HG03521 (cell line): ENCODE data around the gene PTPRJ.

ENCODE experiments used
- ATAC-seq: cut with Tn5 transposase; IDR thresholded peaks from one replicate; pipeline ENCODE4 v1.9.1; 2021; ENCODE audit warnings: mild to moderate bottlenecking, moderate library complexity; ENCODE audit not compliant: unreplicated experiment

PTPRJ gene

DNA sequence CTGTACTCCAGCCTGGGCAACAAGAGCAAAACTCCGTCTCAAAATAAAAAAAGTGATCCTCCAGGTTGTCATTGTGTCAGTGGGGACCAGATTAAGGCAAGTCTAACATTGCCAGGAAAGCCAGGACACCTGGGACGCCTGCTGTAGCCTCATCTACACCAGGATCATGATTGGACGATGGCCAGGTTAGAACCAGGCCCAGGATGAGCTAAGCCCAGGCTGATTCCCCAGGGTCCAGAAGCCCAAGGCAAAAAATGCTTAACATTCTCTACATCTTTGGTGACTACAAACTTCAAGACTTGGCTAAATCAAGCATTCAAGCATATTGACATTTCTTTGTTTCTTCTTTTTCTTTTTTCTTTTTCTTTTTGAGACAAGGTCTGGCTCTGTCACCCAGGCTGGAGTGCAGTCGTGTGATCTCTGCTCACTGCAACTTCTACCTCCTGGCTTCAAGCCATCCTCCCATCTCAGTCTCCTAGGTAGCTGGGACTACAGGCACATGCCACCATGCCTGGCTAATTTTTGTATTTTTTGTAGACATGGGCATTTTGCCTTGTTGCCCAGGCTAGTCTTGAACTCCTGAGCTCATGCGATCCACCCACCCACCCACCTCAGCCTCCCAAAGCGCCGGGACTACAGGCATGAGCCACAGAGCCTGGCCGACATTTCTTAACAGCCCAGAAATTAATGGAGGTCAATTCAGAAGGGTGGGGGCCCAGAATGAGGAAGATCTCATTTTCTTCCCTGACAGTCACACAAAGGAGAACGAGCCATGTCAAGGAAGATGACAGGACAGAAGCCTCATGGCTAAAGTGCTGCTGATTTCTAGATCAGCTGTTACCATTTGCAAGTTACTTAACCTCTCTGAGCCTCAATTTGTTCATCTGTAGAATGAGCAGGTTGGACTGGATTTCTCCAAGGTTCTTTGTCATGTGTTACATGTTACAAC, 12.5 kb upstream of the PTPRJ start:
- no peak for ATAC-seq

DNA sequence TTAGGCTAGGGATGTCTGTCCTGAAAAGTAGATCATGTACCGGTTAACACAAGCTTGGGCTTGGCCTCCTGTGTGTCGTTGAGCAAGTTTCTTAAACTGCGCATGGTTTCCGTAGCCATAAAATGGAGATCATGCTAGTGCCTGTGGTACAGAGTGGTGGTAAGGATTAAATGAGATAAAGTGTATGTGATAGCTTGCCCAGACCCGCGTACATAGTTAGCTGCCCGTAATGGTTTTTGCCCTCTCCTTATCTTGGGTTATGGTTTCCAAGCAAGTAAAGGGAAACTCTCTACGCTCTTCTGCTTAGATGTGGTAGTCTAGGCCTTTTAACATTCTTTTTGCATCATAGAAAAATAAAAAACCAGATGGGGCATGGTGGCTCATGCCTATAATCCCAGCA, 11.0 kb upstream of the PTPRJ start:
- ATAC-seq: no peak

DNA sequence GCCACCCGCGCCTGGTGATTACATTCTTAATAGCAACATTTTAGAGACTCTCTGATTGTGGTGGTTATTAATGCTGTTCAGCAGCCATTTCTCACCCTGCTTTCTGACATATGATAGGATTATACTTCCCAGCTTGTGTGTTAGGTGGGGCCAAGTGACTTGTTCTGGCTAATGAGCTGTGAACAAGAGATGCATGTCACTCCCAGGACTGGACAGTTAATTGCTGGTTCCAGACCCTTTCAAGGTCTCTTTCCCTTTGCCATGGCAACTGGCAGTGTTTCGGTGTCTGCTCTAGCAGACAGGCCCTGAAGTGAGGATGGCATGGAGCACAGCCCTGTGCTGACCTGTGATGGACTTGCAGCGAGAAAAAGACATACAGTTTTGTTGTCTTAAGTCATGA, 8.9 kb upstream of the PTPRJ start:
- ATAC-seq: no peak

DNA sequence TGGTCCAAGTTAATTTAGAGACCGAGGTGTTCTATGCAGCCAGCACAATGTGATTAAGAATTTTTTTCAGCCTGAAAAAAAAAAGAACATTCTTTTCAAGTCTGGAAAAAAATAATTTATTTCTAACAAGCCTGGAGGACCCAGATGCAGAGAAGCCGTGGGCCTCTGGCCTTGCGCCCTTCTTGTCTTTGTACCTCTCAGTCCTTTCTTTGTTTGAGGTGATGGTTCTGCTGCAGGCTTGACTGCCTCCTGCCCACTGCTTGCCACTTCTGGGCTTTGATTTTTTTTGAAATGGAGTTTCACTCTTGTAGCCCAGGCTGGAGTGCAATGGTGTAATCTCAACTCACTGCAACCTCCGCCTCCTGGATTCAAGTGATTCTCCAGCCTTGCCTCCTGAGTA, 7.2 kb upstream of the PTPRJ start:
- ATAC-seq: no peak

DNA sequence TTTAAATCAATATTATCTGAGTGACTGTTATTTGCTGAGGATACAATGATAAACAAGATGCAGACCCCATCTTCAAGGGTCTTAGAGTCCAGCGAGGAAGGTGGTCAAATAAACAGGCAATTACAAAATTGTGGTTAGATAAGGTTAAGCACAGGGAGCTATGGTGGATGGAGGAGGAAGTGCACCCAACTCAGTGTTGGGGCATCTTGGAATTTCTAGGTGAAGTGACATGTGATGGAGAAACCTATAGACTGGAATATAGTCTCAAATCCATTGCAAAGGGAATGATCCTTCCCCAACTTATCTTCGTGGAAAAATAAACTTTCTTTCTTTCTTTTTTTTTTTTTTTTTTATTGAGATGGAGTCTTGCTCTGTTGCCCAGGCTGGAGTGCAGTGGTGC, 3.4 kb upstream of the PTPRJ start:
- ATAC-seq: no peak

DNA sequence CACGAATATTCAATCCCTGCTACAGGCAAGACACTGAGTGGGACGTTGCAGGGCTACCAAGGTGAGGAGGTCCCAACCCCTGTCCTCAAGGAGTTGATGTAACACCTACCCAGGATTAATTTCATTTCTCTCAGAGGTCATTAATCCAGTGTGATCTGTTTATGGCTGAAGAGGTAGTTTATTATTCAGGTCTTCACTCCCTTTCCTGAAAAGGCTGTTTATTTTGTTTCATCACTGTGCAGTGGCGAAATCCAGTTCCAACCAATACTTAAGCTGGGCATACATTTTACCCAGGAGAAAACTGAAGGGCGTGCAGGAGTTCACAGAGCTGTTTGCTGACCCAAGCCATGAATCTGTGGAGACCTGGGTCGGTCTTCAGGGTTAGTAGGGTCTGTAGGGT, 2.7 kb upstream of the PTPRJ start:
- ATAC-seq: no peak

DNA sequence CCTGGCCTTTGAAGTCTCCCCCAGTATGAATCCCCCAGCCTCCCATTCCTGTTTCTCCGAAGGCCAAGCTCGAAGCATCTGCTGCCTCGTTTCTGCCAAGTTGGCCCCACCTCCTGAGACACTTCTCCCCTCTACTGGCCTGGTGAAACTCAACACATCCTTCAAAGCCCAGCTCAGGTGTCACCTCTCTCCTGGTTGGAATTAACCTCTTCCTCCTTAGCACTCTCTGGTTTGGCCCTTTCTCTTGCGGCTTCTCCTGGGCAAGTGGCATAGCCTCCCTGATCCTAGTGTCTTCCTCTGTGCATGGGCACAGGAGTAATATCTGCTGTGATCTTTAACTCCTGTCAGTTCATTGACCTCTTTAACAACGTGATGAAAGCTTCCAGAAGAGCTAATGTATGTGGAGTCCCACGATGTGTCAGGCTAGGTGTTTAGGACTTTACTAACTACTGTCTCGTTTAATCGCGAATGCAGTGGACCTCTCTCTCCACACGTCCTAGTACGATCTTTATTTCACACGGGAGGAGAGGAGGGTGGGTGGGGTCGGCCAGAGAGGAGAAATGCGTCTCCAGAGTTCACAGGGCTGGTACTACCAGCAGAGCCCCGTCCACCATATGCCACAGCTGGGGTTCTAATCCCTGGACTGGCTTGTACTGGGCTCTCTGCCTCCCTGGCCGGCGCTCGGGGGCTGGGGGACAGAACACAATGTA, 826 bp upstream of the PTPRJ start:
- ATAC-seq: no peak

DNA sequence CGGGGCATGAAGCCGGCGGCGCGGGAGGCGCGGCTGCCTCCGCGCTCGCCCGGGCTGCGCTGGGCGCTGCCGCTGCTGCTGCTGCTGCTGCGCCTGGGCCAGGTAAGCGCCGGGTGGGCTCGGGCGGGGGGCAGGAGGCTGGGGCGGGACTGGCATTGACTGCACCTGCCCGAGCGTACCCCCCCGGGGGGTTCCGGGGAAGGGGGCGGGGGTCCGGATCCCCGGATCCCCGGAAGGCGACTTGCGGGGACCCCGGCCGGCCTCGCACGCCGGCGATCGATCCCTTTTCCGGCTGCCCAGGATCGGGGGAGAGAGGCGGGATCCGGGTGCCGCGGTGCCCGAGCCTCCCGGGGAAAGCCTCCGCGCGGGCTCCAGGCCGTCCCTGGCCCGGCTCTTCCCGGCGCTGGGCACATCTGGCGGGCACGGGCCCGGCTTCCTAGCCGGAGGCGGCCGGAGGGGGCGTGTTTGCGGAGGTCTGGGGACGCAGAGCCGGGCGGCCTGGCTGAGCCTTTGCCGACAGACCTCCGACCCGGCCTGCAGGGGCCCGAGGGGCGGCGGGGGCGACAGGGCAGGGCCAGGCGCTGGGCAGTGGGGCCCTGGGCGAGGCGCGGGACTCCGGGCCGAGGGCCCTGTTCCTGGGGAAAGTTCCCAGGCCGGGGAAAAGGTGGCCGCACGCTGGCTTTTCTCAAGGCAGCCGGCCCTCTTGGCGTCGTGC, 705 bp downstream of the PTPRJ start:
- ATAC-seq: no peak

DNA sequence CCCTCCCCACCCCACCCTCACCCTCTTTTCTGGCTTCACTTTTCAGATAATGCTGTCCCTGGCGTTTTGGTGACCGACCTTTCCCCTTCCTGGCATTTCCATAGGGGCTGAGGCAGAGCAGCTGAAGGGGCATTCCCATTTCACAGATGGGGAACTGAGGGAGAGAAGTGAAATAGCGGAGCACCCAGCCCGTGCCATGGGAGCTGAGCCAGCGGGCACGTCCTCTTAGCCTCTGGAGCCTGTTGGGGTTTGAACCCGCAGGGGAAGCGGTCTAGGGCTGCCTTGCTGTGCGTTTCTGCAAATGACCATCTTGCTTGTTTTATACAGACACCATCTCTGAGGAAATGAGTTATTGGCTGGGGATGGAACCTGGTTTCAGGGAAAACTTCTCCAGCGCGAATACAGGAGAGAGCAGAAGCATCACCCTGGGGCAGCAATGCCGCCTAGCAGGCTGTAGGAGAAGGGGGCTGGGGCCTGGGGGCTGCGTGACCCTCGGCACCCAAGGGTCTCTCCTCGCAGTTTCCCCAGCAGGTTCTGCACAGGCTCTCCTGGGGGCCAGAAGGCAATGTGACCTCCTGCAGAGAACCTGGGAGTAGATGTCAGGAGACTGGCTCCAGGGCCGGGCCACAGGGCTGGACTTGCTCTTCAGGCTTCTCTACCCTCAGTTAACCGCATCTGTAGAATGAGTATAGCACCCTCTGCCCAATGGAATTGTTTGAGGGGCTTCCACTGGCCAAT, 1.5 kb downstream of the PTPRJ start:
- no peak for ATAC-seq

DNA sequence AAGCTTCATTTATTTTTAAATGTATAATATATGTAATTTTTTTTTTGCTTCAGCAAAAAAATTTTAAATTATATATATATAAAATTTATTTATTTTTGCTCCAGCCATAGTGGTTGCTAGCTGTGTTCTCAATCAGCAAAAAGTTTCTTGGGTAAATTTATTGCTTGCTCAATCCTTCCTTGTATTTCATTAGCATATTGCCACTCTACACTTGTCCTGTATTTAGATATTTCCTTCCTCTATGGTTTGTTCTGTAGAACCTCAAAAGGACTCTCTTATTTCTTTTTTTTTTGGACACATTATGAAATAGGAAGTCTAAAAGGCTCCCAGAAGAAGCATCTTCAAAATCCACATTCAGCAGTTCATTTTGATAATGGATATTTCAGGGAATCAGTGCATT, 2.3 kb downstream of the PTPRJ start:
- ATAC-seq: no peak

DNA sequence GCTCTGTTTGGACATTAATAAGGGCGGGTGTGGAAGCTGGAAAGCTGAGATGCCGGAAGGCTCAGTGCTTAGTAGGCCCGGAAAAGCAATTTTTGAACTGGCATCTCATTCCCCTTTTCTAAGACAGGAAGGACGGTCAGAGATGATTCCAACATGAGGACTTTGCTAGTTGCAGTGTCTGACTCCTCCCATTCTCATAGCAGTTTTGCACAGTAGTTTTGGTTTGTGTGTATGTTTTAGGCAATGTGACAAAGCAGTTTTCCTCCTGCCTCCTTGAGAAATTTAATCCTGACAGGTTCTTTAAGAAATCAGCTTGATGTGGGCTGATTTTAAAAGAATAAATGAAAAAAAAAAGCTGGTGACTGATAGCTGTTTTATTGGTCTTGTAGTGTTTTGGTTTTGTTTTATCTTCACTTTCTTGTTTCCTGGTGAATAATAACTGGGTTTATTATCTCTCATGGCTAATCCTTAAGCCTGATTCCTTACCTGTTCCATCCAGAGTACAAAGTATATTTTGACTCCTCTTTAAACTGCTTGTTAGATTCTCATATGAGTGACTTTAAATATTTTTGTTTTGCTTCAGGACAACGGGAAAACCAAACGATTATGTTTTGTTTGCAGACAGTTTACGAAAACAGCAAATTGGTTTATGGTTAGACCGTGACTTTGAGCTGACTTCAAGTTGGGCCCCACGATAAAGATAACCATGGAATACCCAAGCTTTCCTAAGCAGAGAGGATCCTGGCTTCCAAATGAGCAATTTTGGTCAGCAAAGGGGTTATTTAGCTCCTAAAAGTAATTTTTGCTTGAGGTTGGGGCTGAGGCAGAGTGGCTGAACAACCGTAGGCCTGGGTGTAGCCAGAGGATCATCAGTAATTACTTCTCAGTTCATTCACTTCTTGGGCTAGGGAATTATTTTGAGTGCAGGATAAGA, 3.4 kb downstream of the PTPRJ start:
- no peak for ATAC-seq

DNA sequence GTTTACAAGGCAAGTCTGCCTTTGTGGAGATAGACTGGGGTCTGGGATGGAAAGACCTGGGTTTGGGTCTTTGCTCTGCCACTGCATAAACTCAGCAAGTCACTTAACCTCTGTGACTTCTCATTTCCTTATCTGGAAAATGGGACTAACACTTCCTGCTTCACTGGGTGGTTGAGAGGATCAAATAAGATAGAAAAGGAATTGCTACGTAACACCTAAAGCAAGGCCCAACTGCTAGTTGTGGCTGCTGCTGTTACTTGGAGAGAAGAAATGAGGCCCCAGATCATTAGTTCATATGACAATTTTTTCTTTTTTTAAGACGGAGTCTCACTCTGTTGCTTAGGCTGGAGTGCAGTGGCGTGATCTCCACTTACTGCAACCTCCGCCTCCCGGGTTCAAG, 5.9 kb downstream of the PTPRJ start:
- no peak for ATAC-seq

DNA sequence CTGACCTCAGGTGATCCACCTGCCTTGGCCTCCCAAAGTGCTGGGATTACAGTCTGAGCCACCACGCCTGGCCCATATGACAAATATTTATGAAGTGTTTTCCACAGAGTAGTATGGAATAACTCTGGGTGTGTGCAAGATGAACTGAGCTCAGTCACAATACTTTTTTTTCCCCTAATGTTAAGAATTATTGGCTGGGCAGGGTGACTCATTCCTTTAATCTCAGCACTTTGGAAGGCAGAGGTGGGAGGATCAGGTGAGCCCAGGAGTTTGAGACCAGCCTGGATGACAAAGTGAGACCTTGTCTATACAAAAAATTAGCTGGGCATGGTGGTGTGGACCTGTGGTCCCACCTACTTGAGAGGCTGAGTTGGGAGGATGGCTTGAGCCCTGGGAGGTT, 6.4 kb downstream of the PTPRJ start:
- ATAC-seq: no peak

DNA sequence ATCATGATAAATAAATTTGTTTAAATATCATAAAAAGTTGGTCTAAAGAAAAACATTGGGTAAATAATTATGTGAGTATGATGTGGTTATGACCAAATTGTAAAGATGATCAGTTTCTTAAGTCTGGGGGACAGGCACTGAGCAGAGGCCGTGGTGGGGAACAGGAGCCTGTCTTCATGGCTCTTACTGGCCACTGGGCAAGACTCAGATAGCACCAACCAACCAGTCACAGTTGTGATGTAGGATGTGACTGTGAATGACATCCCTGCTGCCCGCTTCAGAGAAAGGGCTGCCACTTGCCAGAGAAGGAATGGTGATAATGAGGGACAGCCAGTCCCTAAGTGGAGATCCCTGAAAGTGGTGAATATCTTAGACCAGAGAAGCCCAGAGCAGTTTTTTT, 7.0 kb downstream of the PTPRJ start:
- ATAC-seq: no peak

DNA sequence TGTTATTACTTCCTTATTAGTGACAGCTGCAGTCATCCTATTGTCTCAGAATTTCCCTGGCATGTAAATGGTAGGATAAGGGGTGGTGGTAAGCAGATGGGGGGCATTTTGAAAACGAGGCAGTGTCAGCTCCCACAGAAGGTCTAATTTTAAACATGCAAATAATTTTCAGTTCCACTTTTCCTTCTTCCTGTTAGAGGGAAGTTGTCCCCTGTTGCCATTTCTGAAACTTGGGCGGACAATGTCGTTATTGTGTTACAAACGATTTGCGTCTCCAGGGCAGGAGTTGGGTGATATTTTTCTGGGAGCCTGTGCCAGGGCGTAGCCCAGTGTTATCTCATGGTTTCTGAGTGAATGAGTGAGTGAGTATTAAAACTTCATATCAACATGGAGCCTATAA, 7.4 kb downstream of the PTPRJ start:
- ATAC-seq: no peak

DNA sequence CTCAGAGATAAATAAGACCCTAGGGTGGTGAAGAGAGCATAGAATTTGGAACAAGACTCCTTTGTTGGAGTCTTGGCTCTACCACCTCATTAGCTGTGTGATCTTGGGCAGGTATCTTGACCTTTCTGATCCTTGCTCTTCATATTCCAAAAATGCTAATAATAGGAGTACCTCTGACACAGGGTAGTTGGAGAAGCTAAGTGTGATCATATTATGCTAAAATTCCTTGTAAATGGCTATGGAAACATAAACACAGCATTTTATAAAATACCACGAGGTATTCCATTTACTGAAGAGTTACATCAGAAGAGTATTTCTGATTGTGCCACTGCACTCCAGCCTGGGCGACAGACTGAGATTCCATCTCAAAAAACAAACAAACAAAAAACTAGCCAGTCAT, 9.4 kb downstream of the PTPRJ start:
- ATAC-seq: no peak

DNA sequence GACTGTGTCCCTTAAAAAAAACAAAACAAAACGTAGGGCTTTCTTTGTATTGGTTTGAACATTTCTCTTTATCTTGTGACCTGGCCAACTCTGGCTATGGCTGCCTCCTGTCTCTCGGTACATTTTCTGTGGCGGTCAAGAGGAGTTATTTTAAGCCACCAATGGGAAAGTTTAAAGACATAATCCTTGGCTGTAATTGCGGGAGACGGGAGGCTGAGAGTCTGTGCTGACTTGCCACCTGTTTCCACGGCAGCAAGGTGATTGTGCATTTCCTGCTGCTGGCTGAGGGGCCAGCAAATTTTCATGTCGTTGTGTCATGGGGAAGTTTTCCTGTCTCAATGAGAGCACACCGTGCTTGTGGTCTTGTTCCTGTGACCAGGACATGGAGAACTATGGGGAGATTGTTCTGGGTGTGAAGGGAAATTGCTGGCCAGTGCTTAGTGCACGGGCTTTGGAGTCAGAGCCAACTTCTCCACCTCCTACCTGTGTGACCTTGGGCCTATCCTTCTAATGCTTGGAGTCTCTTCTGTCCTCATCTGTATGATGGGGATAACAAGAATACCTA, 11.0 kb downstream of the PTPRJ start:
- no peak for ATAC-seq

DNA sequence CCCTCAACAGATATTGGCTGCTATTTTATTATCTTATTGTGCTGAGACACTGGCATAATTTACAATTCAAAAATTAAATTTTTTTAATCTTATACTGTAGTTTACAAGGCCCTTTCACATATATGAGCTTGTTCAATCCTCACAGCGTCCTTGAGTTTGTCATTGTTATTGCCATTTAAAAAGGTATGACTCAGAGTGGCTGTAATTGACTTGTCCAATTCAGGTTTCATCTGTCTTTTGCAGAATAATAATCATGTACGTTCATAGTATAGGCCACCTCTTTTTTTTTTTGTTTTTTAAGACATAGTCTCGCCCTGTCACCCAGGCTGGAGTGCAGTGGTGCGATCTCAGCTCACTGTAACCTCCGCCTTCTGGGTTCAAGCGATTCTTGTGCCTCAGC, 11.5 kb downstream of the PTPRJ start:
- no peak for ATAC-seq

DNA sequence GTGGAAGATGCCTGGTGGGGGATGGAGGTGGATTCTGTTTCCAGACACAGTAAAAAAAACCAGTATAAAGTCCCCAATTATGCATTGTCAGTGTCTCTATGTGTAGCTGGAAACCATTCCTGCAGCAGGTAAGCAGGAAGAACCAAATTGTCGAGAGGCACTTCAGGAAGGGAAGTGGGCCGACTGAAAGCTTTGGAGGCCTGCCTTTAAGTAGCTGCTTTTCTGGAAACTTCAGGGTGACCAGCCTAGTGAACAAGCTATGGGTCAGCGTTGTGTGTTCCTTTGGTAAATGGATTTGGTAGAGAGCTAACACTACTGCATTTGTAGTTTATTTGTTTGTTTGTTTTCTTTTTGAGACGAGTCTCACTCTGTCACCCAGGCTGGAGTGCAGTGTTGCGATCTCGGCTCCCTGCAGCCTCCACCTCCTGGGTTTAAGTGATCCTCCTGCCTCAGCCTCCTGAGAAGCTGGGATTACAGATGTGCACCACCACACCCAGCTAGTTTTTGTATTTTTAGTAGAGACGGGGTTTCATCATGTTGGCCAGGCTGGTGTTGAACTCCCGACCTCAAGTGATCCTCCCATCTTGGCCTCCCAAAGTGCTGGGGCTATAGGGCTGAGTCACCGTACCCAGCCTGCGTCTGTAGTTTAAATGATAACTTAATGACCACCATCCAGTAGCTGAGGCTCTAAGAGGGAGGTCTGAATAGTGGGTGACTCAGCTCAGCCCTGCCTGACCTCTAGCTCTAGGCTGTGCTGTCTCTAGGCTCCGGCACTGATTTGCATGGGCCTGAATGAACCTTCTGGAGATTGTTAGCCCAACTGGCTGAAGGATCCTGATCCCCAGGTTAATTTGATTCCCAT, 12.8 kb downstream of the PTPRJ start:
- ATAC-seq: no peak
